Loucy (cell line): ENCODE measurements around the gene SLC5A1.

ENCODE experiments used
- H2AFZ ChIP-seq: fragments of 200-600 bp; sonication (generic); 2 replicates; pipeline ENCODE4 v1.6.0; 2016; ENCODE audit warnings: antibody characterized with exemption, mild to moderate bottlenecking, low read length, moderate library complexity
- H3F3A ChIP-seq: fragments of 200-600 bp; 2 replicates; pipeline ENCODE4 v1.6.0; 2016; ENCODE audit warnings: antibody characterized with exemption, low read depth, mild to moderate bottlenecking
- H3K27me3 ChIP-seq: fragments of 200-600 bp; sonication (generic); 2 replicates; pipeline ENCODE4 v1.6.1; 2014; ENCODE audit warnings: low read length, mild to moderate bottlenecking; ENCODE audit not compliant: insufficient read depth, poor library complexity, severe bottlenecking
- H3K36me3 ChIP-seq: fragments of 200-600 bp; sonication (generic); 2 replicates; pipeline ENCODE4 v1.6.1; 2016; ENCODE audit warnings: low read length; ENCODE audit not compliant: insufficient read depth
- H3K4me1 ChIP-seq: fragments of 200-600 bp; sonication (generic); 2 replicates; pipeline ENCODE4 v1.5.1; 2014; ENCODE audit warnings: low read length, mild to moderate bottlenecking; ENCODE audit not compliant: insufficient read depth, poor library complexity, severe bottlenecking
- H3K4me2 ChIP-seq: fragments of 200-600 bp; sonication (generic); 2 replicates; pipeline ENCODE4 v1.6.0; 2014; ENCODE audit warnings: antibody characterized with exemption, low read length, low read depth, mild to moderate bottlenecking; ENCODE audit not compliant: poor library complexity, severe bottlenecking
- H3K4me3 ChIP-seq: fragments of 200-600 bp; sonication (generic); 2 replicates; pipeline ENCODE4 v1.5.1; 2014; ENCODE audit warnings: low read length, mild to moderate bottlenecking, mixed read lengths; ENCODE audit not compliant: poor library complexity, severe bottlenecking
- H3K79me2 ChIP-seq: fragments of 200-600 bp; sonication (generic); 2 replicates; pipeline ENCODE4 v1.6.1; 2014; ENCODE audit warnings: low read length; ENCODE audit not compliant: insufficient read depth
- H3K9ac ChIP-seq: fragments of 200-600 bp; sonication (generic); 2 replicates; pipeline ENCODE4 v1.6.0; 2014; ENCODE audit warnings: mild to moderate bottlenecking, low read depth, low read length, moderate library complexity; ENCODE audit not compliant: poor library complexity, severe bottlenecking
- H3K9me2 ChIP-seq: fragments of 200-600 bp; sonication (generic); replicated peaks from 2 replicates; pipeline ENCODE4 v1.6.1; 2016; ENCODE audit warnings: low read depth, low read length, mixed read lengths
- H3K9me3 ChIP-seq: fragments of 200-600 bp; sonication (generic); 2 replicates; pipeline ENCODE4 v1.6.1; 2014; ENCODE audit warnings: mild to moderate bottlenecking, antibody characterized with exemption, low read length, low read depth; ENCODE audit not compliant: insufficient read depth
- H4K20me1 ChIP-seq: fragments of 200-600 bp; sonication (generic); 2 replicates; pipeline ENCODE4 v1.6.0; 2014; ENCODE audit warnings: antibody characterized with exemption, low read length, mild to moderate bottlenecking; ENCODE audit not compliant: insufficient read depth, poor library complexity, severe bottlenecking
- EZH2phosphoT487 ChIP-seq: fragments of 200-600 bp; IDR thresholded peaks from 2 replicates; pipeline ENCODE4 v1.6.1; 2018; ENCODE audit warnings: antibody characterized with exemption, mild to moderate bottlenecking, moderate library complexity, borderline replicate concordance
- TF ChIP-seq, protein P1 (sequence below): fragments of 200-600 bp; sonication (generic); conservative IDR thresholded peaks from 2 replicates; pipeline ENCODE4 v1.5.1; 2014; ENCODE audit warnings: mild to moderate bottlenecking, antibody characterized with exemption, low read length

The SLC5A1 gene

DNA sequence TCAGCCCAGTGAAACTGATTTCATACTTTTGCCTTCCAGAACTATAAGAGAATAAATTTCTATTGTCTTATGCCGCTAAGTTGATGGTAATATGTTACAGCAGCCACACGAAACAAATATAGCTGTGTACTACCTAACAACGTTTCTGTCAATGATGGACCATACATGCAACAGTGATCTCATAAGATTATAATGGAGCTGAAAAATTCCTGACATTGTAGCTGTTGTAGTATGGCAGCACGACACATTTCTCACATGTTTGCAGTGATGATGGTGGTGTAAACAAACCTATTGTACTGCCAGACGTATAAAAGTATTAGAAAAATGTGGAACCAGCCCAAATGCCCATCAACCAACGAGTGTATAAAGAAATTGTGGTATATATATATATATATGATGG is 5.8 kb upstream of the SLC5A1 start:
- TF ChIP-seq, protein P1, sequence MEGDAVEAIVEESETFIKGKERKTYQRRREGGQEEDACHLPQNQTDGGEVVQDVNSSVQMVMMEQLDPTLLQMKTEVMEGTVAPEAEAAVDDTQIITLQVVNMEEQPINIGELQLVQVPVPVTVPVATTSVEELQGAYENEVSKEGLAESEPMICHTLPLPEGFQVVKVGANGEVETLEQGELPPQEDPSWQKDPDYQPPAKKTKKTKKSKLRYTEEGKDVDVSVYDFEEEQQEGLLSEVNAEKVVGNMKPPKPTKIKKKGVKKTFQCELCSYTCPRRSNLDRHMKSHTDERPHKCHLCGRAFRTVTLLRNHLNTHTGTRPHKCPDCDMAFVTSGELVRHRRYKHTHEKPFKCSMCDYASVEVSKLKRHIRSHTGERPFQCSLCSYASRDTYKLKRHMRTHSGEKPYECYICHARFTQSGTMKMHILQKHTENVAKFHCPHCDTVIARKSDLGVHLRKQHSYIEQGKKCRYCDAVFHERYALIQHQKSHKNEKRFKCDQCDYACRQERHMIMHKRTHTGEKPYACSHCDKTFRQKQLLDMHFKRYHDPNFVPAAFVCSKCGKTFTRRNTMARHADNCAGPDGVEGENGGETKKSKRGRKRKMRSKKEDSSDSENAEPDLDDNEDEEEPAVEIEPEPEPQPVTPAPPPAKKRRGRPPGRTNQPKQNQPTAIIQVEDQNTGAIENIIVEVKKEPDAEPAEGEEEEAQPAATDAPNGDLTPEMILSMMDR = no peak
- TF ChIP-seq EZH2phosphoT487 = no peak
- no peak overlapping the region for H3K4me3 ChIP-seq
- H3K9ac ChIP-seq = no peak overlapping the region
- no peaks in the 10 kb centered on the region for H3K36me3 ChIP-seq
- no peak overlapping the region for H3K4me2 ChIP-seq
- H3K9me3 ChIP-seq = no peaks in the 10 kb centered on the region
- H3F3A ChIP-seq = no peaks in the 10 kb centered on the region
- no peak overlapping the region for H2AFZ ChIP-seq
- H4K20me1 ChIP-seq = no peaks in the 10 kb centered on the region
- H3K79me2 ChIP-seq = no peaks in the 10 kb centered on the region
- no peaks in the 10 kb centered on the region for H3K4me1 ChIP-seq
- no peaks in the 10 kb centered on the region for H3K27me3 ChIP-seq
- no peaks in the 10 kb centered on the region for H3K9me2 ChIP-seq

DNA sequence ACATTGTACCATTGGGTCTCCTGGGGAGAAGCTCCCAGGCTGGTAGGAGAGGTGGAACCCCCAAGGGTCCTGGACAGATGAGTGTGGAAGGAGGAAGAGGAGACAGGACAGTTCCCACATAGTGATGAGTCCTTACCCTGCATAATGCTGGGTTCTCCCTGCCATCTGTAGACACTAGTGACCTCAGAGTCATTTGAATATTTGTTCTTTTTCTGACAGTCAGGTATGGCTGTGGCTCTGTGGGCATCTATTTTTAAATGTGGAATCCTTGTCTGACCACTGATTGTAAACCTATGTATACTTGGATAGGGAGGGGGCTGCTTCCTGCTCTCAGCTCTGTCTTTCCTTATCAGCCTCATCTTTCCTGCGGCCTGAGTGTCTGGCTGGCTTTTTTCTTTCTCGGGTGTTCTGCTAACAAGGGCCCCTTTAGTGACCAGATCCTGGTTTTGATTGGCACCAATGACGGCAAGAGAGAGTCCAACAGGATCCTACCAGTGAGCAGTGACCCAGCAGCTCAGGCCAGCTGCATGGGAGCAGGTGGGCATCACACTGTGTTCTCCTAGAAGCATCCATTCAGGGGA is 2.6 kb upstream of the SLC5A1 start:
- H3K9ac ChIP-seq = no peak overlapping the region
- no peaks in the 10 kb centered on the region for H3K9me2 ChIP-seq
- no peaks in the 10 kb centered on the region for H3K4me1 ChIP-seq
- H3K4me2 ChIP-seq = no peak overlapping the region
- H3K79me2 ChIP-seq = no peaks in the 10 kb centered on the region
- no peaks in the 10 kb centered on the region for H4K20me1 ChIP-seq
- no peaks in the 10 kb centered on the region for H3F3A ChIP-seq
- TF ChIP-seq, protein P1 = no peak
- no peak for TF ChIP-seq EZH2phosphoT487
- H3K9me3 ChIP-seq = no peaks in the 10 kb centered on the region
- no peaks in the 10 kb centered on the region for H3K36me3 ChIP-seq
- no peaks in the 10 kb centered on the region for H3K27me3 ChIP-seq
- H3K4me3 ChIP-seq = no peak overlapping the region
- H2AFZ ChIP-seq = no peak overlapping the region

DNA sequence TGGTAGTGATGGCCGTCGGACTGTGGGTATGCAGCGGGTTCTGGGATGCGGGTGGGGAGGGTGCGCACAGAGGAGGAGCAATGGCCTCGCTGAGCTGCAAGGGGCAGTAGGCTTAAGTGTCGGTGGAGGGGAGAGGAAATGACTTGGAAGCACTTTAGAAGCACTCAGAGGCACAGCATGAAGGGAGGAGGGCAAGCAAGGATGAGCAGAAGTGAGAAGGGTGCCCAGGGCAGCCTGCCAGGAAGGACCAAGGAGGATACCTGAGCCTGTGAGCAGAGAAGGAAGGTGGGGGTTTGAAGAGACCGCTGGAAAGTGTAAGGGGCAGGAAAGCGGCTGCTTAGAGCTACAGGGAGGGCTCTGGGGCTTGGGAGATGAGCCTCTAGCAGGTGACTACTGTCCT is 330 bp downstream of the SLC5A1 start:
- no peaks in the 10 kb centered on the region for H3K27me3 ChIP-seq
- no peaks in the 10 kb centered on the region for H3F3A ChIP-seq
- no peaks in the 10 kb centered on the region for H3K4me1 ChIP-seq
- H2AFZ ChIP-seq = no peak overlapping the region
- H3K9me3 ChIP-seq = no peaks in the 10 kb centered on the region
- no peaks in the 10 kb centered on the region for H3K9me2 ChIP-seq
- TF ChIP-seq EZH2phosphoT487 = no peak
- TF ChIP-seq, protein P1 = no peak
- no peak overlapping the region for H3K4me3 ChIP-seq
- no peaks in the 10 kb centered on the region for H3K79me2 ChIP-seq
- H3K4me2 ChIP-seq = no peak overlapping the region
- no peaks in the 10 kb centered on the region for H3K36me3 ChIP-seq
- no peak overlapping the region for H3K9ac ChIP-seq
- no peaks in the 10 kb centered on the region for H4K20me1 ChIP-seq
